Stomach (tissue), 4 donors: Measurements from ENCODE around the gene VPS52.

Experiments used
- CTCF ChIP-seq, 7 experiments: fragments of 450-650 bp in 4 of 7; fragments of 200-600 bp in 3 of 7; sonication (generic) in 3 of 7; IDR thresholded peaks; one replicate each; pipeline ENCODE4 v1.5.1; 2016 to 2019; ENCODE audit warnings: antibody characterized with exemption in 7 of 7, control low read depth in 2 of 7, mild to moderate bottlenecking in 1 of 7
- EP300 ChIP-seq: sonication (generic); formaldehyde crosslinking; IDR thresholded peaks from one replicate; pipeline ENCODE4 v1.6.1; 2017; ENCODE audit warnings: antibody characterized with exemption

GRCh38 chr6:33213166-33213988, 58.3 kb downstream of the VPS52 start:
- TF ChIP-seq CTCF (IDR thresholded peaks at IDR 0.05) (no peak), EP300 (no peak)
